Mesenchymal stem cell (in vitro differentiated cells and primary cell): Measurements from ENCODE around the gene LDLRAP1.
A peak's percentile ranks its signal among the peaks of the same experiment; 100 is the strongest.

Experiments
- DNase-seq: peaks from one replicate; pipeline ENCODE4 v3.0.0-alpha.2; 2013
- H2AFZ ChIP-seq: one replicate; pipeline ENCODE4 v1.6.1; 2013; ENCODE audit warnings: low read depth, mild to moderate bottlenecking, control low read depth, inconsistent platforms, low read length, moderate library complexity
- H2AK5ac ChIP-seq: 2 replicates; pipeline ENCODE4 v1.6.1; 2013; ENCODE audit warnings: low read length, moderate library complexity, mild to moderate bottlenecking, inconsistent platforms; ENCODE audit not compliant: severe bottlenecking
- H2BK120ac ChIP-seq: one replicate; pipeline ENCODE4 v1.6.1; 2013; ENCODE audit warnings: low read depth, mild to moderate bottlenecking, inconsistent platforms, low read length, moderate library complexity
- H2BK12ac ChIP-seq, 2 experiments: one replicate each; pipeline ENCODE4 v1.6.1; 2013; ENCODE audit warnings: inconsistent platforms in 2 of 2, low read length in 2 of 2, mild to moderate bottlenecking in 2 of 2, moderate library complexity in 2 of 2, control low read depth in 1 of 2
- H2BK15ac ChIP-seq: one replicate; pipeline ENCODE4 v1.6.1; 2013; ENCODE audit warnings: mild to moderate bottlenecking, low read depth, inconsistent platforms; ENCODE audit not compliant: poor library complexity, severe bottlenecking
- H2BK5ac ChIP-seq: 2 replicates; pipeline ENCODE4 v1.6.1; 2013; ENCODE audit warnings: low read depth, mild to moderate bottlenecking, low read length, control low read depth, inconsistent platforms; ENCODE audit not compliant: poor library complexity, severe bottlenecking
- H3K14ac ChIP-seq, 2 experiments: one replicate each; pipeline ENCODE4 v1.6.1; 2013; ENCODE audit warnings: inconsistent platforms in 2 of 2, low read length in 2 of 2, control low read depth in 1 of 2, mild to moderate bottlenecking in 1 of 2, moderate library complexity in 1 of 2
- H3K18ac ChIP-seq, 2 experiments: one replicate each; pipeline ENCODE4 v1.6.1; 2013; ENCODE audit warnings: inconsistent platforms in 2 of 2, low read length in 2 of 2, control low read depth in 1 of 2, low read depth in 1 of 2, mild to moderate bottlenecking in 1 of 2
- H3K23ac ChIP-seq, 2 experiments: one replicate each; pipeline ENCODE4 v1.6.1; 2013; ENCODE audit warnings: inconsistent platforms in 2 of 2, low read length in 2 of 2, mild to moderate bottlenecking in 2 of 2, moderate library complexity in 2 of 2, control low read depth in 1 of 2
- H3K27ac ChIP-seq: 2 replicates; pipeline ENCODE4 v1.5.1; 2013; ENCODE audit warnings: mild to moderate bottlenecking, moderate library complexity, low read length, control low read depth, inconsistent platforms; ENCODE audit not compliant: poor library complexity, severe bottlenecking
- H3K27me3 ChIP-seq, 2 experiments: 2 replicates each; pipeline versions ENCODE4 v1.6.1 to v1.7.0; 2013; ENCODE audit warnings: low read length in 2 of 2, mild to moderate bottlenecking in 2 of 2, moderate library complexity in 2 of 2, control low read depth in 1 of 2, inconsistent platforms in 1 of 2; ENCODE audit not compliant: control insufficient read depth in 1 of 2, insufficient read depth in 1 of 2
- H3K36me3 ChIP-seq, 2 experiments: 2 replicates each; pipeline versions ENCODE4 v1.6.1 to v1.7.0; 2013; ENCODE audit warnings: low read length in 2 of 2, control low read depth in 1 of 2, inconsistent platforms in 1 of 2, low read depth in 1 of 2, mild to moderate bottlenecking in 1 of 2; ENCODE audit not compliant: insufficient read depth in 2 of 2, control insufficient read depth in 1 of 2
- H3K4ac ChIP-seq, 2 experiments: one replicate each; pipeline ENCODE4 v1.6.1; 2013; ENCODE audit warnings: inconsistent platforms in 2 of 2, low read length in 2 of 2, mild to moderate bottlenecking in 2 of 2, moderate library complexity in 2 of 2, control low read depth in 1 of 2, low read depth in 1 of 2
- H3K4me1 ChIP-seq: 2 replicates; pipeline ENCODE4 v1.6.1; 2013; ENCODE audit warnings: low read depth, low read length, control low read depth; ENCODE audit not compliant: control insufficient read depth, insufficient read depth
- H3K4me2 ChIP-seq: 2 replicates; pipeline ENCODE4 v1.6.1; 2013; ENCODE audit warnings: low read length, mild to moderate bottlenecking, inconsistent platforms; ENCODE audit not compliant: poor library complexity, severe bottlenecking
- H3K4me3 ChIP-seq, 2 experiments: 2 replicates each; pipeline versions ENCODE4 v1.5.1 to v1.7.0; 2013; ENCODE audit warnings: low read length in 2 of 2, mild to moderate bottlenecking in 2 of 2, control low read depth in 1 of 2, low read depth in 1 of 2; ENCODE audit not compliant: insufficient read depth in 1 of 2
- H3K79me1 ChIP-seq: replicated peaks from 2 replicates; pipeline ENCODE4 v1.6.1; 2013; ENCODE audit warnings: mild to moderate bottlenecking, control low read depth, low read length, inconsistent platforms; ENCODE audit not compliant: poor library complexity, severe bottlenecking
- H3K9ac ChIP-seq: 2 replicates; pipeline ENCODE4 v1.7.0; 2013; ENCODE audit warnings: mild to moderate bottlenecking, low read length, moderate library complexity
- H3K9me3 ChIP-seq: 2 replicates; pipeline ENCODE4 v1.7.0; 2013; ENCODE audit warnings: mild to moderate bottlenecking, low read length; ENCODE audit not compliant: control insufficient read depth
- H4K8ac ChIP-seq: one replicate; pipeline ENCODE4 v1.6.1; 2013; ENCODE audit warnings: inconsistent platforms, mild to moderate bottlenecking, low read length, moderate library complexity
- H4K91ac ChIP-seq: one replicate; pipeline ENCODE4 v1.6.1; 2013; ENCODE audit warnings: mild to moderate bottlenecking, low read length, inconsistent platforms
- WGBS: methylation state at CpG from one replicate; pipeline ENCODE4 v1.1.7; 2013; ENCODE audit warnings: mixed read lengths; 5-methylcytosine and 5-hydroxymethylcytosine counted together

The LDLRAP1 gene

DNA sequence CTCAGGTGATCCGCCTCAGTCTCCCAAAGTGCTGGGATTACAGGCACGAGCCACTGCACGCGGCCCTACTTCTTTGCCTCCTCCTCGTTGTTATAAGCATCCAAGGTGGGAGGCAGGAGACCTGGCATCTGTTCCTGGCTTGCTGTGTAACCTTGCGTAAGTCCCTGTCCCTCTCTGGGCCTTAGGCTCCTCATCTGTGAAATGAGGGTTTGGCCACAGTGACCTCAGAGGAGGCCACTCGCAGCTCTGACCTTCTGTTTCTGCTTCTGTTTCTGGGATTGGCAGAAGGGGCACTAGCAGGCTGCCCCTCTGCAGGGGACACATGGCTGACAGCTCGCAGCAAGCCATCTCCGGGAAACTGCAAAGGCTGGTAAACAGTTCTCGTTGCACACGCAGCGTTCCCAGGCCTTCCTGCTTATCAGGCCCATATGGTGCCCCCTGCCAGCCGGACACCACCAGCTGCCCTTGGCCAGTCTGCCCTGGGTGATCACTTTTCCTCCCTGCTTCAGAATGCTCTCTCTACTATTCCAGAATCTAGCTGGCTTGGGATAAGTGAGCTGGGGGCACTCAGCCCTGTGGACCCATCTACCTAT, 2.6 kb upstream of the LDLRAP1 start:
- H3K27me3 ChIP-seq = peaks cover 3 to 5% of the 10 kb centered on the region in 2 experiments
- H3K79me1 ChIP-seq = peaks cover 17% of the 10 kb centered on the region
- H2AK5ac ChIP-seq = no peak overlapping the region
- no peak overlapping the region for H3K18ac ChIP-seq
- peaks cover 20% of the 10 kb centered on the region for H3K4me1 ChIP-seq
- H3K23ac ChIP-seq = no peak overlapping the region
- no peak overlapping the region for H3K4me3 ChIP-seq
- H2BK5ac ChIP-seq = no peak overlapping the region
- H4K91ac ChIP-seq = no peak overlapping the region
- no peak overlapping the region for H2BK12ac ChIP-seq
- 92% methylated on average over 13 of the region's 13 CpGs for WGBS
- H3K9ac ChIP-seq = no peak overlapping the region
- H3K9me3 ChIP-seq = no peaks in the 10 kb centered on the region
- no peak overlapping the region for H2BK120ac ChIP-seq
- H3K27ac ChIP-seq = no peak overlapping the region
- no peak overlapping the region for H2AFZ ChIP-seq
- H2BK15ac ChIP-seq = no peak overlapping the region
- H3K36me3 ChIP-seq = no peaks in the 10 kb centered on the region
- H4K8ac ChIP-seq = no peak overlapping the region
- H3K14ac ChIP-seq = no peak overlapping the region
- no peak for DNase-seq
- H3K4ac ChIP-seq = no peak overlapping the region
- no peak overlapping the region for H3K4me2 ChIP-seq

DNA sequence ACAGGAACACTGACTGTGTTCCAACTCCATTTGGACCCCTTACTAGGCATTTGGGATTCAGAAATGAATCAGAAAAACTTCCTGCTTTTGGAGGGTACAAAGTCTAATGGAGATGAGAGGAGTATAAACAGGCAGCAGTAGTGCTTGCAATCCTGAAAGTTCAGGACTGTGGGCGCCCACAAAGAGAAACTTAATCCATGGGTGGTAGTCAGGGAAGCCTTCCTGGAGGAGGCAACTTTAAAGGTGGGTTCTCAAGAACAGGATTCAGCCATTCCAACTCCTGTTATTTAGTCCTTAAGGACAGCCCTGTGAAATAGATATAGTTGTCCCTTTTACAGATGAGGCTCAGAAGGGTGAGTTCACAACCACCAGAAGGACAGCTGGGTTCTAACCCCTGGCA, 2.0 kb upstream of the LDLRAP1 start:
- WGBS = 73% methylated on average over 1 of the region's 1 CpG
- Histone ChIP-seq H2BK120ac (no peak overlapping the region), H3K4me3 (no peak overlapping the region), H3K4me2 (no peak overlapping the region), H2BK12ac (no peak overlapping the region), H3K27me3 (peaks cover 0 to 3% of the 10 kb centered on the region in 2 experiments), H2BK5ac (no peak overlapping the region), H2AFZ (no peak overlapping the region), H3K9me3 (no peaks in the 10 kb centered on the region), H3K23ac (no peak overlapping the region), H2BK15ac (no peak overlapping the region), H3K27ac (no peak overlapping the region), H3K18ac (no peak overlapping the region), H4K91ac (no peak overlapping the region), H3K9ac (no peak overlapping the region), H3K14ac (no peak overlapping the region), H3K36me3 (no peaks in the 10 kb centered on the region), H3K4ac (no peak overlapping the region), H3K79me1 (peaks cover 22% of the 10 kb centered on the region), H2AK5ac (no peak overlapping the region), H4K8ac (no peak overlapping the region), H3K4me1 (peaks cover 20% of the 10 kb centered on the region)
- no peak for DNase-seq

DNA sequence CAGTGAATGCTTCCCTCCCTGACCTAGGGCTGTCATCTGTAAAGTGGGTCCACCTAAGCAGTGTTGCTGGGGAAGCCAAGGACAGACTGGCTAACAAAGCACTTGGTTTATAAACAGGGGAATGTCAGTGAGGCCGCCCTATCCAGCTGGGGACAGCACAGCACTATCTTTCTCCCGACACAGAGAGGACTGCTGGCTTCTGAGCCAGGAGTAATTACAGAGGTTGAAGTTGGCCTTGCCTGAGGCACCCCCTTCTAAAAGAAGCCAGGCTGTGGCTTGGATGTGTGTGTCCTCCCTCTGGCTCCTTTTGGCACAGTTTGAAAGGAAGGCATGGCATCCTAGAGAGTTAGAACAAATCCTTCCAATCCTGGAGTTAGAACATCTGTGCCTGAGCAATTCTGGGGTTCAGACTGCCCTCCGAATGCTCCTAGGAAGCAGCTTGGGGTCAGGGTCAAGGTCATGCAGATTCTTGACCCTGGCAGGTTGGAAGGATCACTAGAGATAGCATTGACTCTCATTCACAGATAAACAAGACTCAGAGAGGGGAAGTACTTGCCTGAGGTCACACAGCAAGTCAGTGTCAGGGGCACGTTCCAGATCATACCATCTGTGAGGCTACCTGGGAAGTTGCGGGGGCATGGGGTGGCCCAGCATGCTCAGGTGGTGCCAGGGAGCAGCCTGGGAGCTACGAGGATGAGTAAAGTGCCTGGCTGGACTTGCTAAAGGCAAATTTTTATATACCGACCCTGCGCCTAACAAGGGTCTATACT, 1.3 kb upstream of the LDLRAP1 start:
- H2BK5ac ChIP-seq = no peak overlapping the region
- H2AFZ ChIP-seq = no peak overlapping the region
- no peak overlapping the region for H3K4me3 ChIP-seq
- H3K36me3 ChIP-seq = no peaks in the 10 kb centered on the region
- peaks cover 0 to 3% of the 10 kb centered on the region in 2 experiments for H3K27me3 ChIP-seq
- H2BK120ac ChIP-seq = no peak overlapping the region
- no peak overlapping the region for H4K91ac ChIP-seq
- H3K4me1 ChIP-seq = peaks cover 20% of the 10 kb centered on the region
- no peak overlapping the region for H3K27ac ChIP-seq
- H3K23ac ChIP-seq = no peak overlapping the region
- H2BK15ac ChIP-seq = no peak overlapping the region
- no peak overlapping the region for H3K9ac ChIP-seq
- H2BK12ac ChIP-seq = no peak overlapping the region
- WGBS = 80% methylated on average over 8 of the region's 8 CpGs
- no peak overlapping the region for H3K4ac ChIP-seq
- H3K79me1 ChIP-seq = peaks cover 26% of the 10 kb centered on the region
- H4K8ac ChIP-seq = no peak overlapping the region
- no peak overlapping the region for H3K14ac ChIP-seq
- no peak overlapping the region for H2AK5ac ChIP-seq
- no peaks in the 10 kb centered on the region for H3K9me3 ChIP-seq
- no peak overlapping the region for H3K4me2 ChIP-seq
- no peak overlapping the region for H3K18ac ChIP-seq
- no peak for DNase-seq

DNA sequence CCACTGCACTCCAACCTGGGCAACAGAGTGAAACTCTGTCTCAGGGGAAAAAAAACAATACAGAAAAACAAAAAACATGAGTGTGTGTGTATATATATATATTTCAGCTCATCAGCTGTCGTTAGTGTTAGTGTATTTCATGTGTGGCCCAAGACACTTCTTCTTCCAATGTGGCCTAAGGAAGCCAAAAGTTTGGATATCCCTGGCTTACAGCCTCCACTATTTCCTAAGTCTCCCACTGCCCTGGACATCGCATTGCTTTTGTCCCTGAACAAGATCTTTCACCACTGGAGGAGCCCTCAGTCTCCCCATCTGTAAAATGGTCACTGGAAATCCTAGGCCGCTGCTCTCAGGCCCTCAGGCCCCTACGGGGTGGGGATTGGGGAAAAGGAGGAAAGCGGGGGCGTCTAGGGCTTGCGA, 391 bp upstream of the LDLRAP1 start:
- H3K18ac ChIP-seq = peak overlapping the region in 1 of 2 experiments; percentile 18
- H2AK5ac ChIP-seq = no peak overlapping the region
- H3K4me3 ChIP-seq = peak overlapping the region; percentile 65 to 81
- no peak overlapping the region for H2AFZ ChIP-seq
- H2BK12ac ChIP-seq = peak overlapping the region in 1 of 2 experiments; percentile 52
- no peak overlapping the region for H3K14ac ChIP-seq
- H3K4me2 ChIP-seq = peak overlapping the region; percentile 33
- no peak for DNase-seq
- H3K9ac ChIP-seq = no peak overlapping the region
- no peak overlapping the region for H4K8ac ChIP-seq
- no peak overlapping the region for H3K27ac ChIP-seq
- peaks cover 0 to 3% of the 10 kb centered on the region in 2 experiments for H3K27me3 ChIP-seq
- no peaks in the 10 kb centered on the region for H3K36me3 ChIP-seq
- H3K4me1 ChIP-seq = peaks cover 20% of the 10 kb centered on the region
- H3K23ac ChIP-seq = peak overlapping the region in 1 of 2 experiments; percentile 62
- H3K79me1 ChIP-seq = peaks cover 31% of the 10 kb centered on the region
- H2BK15ac ChIP-seq = no peak overlapping the region
- H3K4ac ChIP-seq = no peak overlapping the region
- H2BK5ac ChIP-seq = no peak overlapping the region
- 33% methylated on average over 7 of the region's 7 CpGs for WGBS
- H3K9me3 ChIP-seq = no peaks in the 10 kb centered on the region
- no peak overlapping the region for H4K91ac ChIP-seq
- H2BK120ac ChIP-seq = no peak overlapping the region
